Fibroblast of upper back skin (primary cell): ENCODE data around the gene NUDT17.
"Not testable (repeated sequence)": the region's sequence is repeated elsewhere in the genome, so short reads cannot be mapped to it uniquely, and the experiment has no call there.

ENCODE experiments used
- DNase-seq: peaks from one replicate; pipeline ENCODE4 v3.0.0-alpha.2; 2013

Gene NUDT17, protein sequence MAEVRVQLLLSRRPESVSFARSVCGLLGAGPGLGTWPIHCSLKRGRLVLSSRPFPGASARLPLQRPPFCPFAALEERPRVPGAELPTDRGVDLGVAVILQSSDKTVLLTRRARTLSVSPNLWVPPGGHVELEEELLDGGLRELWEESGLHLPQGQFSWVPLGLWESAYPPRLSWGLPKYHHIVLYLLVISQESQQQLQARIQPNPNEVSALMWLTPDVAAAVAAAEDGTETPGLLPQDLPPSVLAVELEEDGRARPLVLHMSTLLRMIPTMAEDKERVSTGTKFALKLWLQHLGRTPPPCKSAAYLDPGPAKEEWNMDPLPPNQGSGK

DNA sequence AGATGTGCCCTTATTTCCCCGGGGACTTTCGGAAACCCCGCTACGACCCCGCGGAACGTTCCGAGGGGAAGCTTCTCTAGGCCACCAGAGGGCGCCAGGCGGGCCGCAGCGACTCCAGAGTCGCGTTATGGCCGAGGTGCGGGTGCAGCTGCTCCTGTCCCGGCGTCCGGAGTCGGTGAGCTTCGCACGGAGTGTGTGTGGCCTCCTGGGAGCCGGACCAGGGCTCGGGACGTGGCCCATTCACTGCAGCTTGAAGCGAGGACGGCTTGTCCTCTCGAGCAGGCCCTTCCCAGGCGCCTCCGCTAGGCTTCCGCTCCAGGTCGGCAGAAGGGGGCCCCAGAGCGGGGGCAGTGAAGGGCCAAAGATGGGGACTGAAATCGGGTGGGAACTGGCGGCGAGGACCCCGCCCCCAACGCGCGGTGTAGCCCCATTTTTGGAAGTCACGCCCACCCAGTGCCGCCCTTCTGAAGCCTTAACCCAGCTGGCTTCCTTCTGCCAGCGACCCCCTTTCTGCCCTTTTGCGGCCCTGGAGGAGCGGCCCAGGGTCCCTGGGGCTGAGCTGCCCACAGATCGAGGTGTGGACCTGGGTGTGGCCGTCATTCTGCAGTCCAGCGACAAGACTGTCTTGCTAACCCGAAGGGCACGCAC, at the start of gene NUDT17:
Gene NUDT17 (plus strand): TSS at position 117 of the 648 bp plus-strand sequence. CDS start 11 bp downstream, at position 128.
- peak; percentile 72 for DNase-seq

DNA sequence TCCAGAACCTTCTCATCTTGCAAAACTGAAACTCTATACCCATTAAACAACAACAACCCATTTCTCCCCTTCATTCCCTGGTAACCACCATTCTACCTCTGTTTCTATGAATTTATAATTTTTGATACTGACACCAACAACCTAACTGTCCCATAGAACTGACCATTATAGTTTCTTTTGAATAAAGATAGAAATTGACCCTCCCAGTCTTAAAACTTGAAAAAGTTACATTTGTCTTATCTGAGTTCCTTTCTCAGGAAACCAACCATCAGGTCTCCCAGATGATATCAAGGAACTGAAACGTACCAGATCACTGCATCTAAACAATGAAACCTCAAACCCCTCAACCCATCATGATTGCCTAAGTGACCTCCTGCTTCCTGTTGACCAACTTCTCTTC, 48.7 kb upstream of the NUDT17 start:
- no peak for DNase-seq

DNA sequence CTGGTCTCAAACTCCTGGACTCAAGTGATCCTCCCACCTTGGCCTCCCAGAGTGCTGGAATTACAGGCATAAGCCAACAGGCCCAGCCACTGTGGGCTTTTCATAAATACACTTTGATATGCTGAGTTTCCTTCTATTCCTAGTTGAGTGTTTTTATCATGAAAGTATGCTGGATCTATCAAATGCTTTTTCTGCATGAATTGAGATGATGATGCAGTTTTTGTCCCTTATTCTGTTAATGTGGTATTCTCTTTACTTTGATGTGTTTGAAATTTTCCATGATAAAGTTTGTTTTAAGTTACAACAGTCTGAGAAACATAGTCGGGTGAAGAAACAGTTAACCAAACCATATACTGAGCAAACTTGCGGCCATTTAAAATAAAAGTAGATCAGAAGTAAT, 45.6 kb upstream of the NUDT17 start:
- no peak for DNase-seq

DNA sequence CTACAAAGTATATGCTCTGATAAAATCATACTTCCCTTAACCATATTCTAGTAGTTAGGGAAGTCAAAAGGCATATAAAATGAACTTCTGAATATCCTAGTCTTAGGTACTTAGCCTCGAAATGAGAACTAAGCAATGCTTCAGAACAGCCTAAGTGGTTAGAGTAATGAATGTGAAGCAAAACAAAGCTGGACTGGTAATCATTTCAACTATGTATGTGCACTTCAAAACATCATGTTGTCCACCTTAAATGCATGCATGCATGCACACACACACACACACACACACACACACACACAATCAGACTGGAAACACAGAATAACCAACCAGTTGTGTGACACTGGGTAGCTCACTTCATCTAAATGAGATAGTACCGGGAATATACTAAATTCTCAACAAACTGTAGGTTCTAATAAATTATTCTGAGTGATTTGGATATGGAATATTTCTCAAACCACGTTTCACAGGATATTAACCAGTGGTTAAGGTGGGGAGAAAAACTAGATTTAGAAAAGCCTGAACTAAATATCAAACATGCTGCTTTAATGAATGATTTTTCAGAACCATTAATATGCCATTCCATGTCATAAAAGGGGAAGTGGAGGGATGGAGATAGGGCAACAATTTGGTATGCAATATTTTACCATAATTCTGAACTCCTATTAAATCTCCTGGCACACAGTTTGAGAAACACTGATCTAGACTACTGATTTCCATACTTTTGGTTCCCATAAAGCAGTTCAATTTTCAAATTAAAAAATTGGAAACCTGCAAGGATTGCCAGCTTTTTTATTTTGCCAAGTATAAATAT, 41.0 kb upstream of the NUDT17 start:
- DNase-seq, result no peak

DNA sequence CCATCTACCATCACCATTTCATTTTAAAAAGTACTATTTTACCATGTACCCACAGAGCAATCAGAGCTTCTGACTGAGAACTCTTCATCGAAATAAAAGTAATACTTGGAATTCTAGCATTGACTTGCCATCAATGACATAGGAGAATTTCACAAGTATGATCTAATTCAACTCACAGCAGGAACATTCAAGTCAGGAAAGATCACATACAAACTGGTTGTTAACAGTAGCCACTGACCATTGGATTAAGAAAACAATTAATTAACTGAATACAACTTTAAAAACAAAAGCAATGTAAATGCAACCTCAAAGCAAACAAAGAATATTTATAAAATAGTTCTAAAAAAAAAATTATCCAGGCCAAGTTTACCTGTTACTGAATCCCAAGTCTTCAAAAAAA, 40.4 kb upstream of the NUDT17 start:
- DNase-seq, result peak; percentile 27

DNA sequence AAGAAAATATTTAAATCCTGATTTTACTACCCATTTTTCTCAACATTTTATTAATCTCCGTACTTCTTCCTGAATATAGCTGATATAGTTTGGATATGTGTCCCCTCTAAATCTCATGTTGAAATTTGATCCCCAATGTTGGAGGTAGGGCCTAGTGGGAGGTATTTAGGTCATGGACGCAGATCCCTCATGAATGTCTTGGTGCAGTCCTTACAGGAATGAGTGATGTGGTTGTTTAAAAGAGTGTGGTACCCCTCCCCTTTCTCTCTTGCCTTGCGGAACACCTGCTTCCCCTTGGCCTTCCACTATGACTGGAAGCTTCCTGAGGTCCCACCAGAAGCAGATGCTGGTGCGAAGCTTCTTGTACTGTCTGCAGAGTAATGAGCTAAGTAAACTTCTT, 39.0 kb upstream of the NUDT17 start:
- no peak for DNase-seq

DNA sequence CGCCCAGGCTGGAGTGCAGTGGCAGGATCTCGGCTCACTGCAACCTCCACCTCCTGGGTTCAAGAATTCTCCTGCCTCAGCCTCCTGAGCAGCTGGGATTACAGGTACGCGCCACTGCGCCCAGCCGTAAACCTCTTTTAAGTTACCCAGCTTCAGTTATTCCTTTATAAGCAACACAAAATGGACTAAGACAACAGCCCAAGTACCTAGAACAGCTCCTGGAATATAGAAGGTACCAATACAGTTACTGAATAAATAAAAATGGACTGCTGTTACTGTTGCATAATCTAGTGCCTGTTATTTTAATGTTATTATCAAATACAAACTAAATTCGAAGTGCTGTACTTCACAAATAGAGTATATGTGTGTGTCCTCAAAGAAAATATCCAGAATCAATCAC, 38.6 kb upstream of the NUDT17 start:
- DNase-seq, result no peak

DNA sequence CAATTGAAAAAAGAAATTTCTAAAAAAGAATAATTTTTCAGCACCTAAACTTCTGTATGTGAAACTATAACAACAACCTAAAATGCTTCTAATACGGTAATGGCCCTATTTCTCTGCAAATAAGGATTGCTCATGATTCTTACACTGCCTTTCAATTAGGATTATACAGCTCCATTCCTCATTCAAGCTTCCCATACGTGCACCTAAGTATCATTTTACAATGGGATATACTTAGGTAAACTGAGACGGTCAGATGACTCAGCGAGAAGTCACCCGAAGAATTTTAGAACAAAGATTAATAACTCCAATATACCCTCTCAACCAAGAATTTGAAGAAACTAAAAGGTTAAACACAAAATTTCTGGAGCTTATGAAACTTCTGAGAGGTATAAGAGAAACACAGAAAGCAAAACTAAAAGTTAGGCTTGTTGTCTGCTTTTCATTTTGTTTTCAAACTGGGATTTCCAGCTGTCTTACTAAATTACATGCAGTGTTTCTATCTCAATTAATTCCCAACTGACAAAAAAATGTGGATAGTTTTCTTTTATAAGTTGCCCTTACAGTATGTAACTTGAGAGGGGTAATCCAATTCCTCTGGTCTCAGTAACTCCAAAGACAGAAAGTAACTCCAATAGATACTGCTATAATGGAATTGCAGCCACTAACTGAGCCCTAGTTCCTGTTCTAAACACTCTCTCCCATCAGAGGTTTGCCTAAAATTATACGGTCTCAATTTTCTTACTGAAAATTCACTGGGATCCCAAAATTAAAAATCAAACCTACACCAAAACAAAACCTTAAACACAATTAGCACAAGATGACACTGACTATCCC, 32.2 kb upstream of the NUDT17 start:
- DNase-seq, result not testable (repeated sequence)

DNA sequence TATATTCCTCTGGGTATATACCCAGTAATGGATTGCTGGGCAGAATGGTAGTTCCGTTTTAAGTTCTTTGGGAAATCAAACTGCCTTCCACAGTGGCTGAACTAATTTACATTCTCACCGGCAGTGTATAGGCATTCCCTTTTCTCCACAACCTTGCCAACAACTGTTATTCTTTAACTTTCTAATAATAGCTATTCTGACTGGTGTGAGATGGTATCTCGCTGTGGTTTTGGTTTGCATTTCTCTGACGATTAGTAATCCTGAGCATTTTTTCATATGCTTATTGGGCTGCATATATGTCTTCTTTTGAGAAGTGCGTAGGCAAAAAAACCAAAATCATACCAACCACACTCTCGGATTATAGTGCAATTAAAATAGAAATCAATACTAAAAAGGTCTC, 27.3 kb upstream of the NUDT17 start:
- DNase-seq, result peak; percentile 78

DNA sequence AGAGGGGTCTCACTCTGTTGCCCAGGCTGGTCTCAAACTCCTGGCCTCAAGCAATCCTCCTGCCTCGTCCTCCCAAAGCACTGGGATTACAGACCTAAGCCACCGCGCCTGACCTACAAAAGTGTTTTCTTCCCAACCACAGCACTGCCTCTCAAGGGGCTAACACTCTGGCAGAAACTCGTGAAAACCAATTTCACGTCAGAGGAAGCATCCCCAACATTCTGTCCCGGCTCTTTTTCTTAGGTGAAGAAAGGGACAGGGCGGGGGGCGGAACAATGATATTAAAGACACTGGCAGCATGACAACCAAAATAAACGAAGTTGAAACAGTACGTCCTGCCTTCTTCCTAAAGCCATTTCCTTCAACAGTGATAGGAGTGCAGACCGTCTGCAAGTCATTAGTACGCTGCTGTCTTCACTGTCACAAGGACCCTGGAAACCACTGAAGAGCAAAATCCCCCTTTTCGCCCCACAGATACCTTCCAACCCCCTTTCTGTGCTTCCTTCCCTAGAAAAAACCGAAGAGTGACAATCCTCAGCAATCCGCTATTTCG, 22.6 kb upstream of the NUDT17 start:
- not testable (repeated sequence) for DNase-seq

DNA sequence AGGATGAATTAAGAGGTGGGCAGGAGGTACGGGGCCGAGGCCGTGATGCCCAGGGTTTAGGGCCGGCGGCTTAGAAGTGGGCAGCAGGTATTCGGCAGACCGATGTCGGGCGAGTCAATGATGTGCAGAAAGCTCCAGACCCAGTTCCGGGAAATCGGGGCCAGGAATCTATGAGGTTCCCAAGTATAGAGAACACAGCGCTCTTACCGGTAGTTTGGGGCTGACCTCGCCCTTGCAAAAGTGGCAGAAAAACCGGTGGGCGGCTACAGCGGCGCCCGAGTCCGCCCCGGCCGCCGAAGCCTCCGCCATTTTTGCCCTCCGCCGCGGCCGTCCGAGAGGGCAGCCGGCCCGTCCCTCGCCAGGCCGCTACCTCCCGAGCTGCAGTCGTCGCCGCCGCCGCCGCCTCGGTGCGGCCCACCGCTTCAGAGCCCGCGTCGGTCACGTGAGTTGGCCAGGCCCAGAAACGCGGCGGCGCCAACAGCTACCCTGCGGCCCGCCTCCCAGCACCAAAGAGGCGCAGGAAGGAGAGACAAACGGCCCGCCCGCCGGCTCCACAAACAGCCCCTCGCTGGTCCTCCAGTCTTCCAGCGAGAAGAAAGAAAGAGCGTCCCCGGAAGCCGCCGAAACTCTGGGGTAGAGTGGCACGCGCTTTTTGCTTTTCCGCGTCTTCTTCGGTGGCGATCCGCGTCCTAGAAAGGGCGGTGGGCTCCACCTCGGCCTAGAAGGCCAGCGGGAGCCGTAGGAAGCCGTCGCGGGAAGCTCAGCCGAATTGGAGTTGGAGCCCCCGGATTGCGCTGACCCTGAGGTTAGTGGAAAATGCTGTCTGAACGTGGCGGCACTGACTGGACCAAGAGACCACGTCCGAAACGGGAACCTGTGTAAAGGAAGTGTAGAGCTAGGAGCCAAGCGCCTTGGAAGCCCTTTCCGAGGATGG, 21.6 kb upstream of the NUDT17 start, which contains the start of the genes POLR3C and RNF115:
Gene POLR3C (plus strand): TSS at position 636 of the 934 bp plus-strand sequence. CDS start 1,577 bp downstream, outside the sequence.
Gene RNF115 (minus strand): TSS at position 531 of the 934 bp plus-strand sequence. CDS start 222 bp downstream, at position 309.
- DNase-seq, result peak; percentile 91

DNA sequence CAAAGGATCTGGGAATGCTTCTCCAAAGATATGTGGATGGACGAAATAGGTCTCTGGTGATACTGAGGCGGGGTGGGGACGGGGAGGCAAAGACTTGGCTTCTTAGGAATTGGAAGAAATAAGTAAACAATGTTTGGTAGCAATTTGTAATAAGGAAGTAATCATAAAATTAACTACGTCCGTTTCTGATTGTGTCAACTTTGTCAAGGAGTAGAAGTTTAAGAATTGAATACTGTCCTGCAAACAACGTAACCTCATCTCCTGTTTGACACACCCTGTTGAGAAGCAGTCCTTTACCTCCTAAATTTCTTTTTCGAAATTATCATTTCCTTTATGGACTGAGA, 21.0 kb upstream of the NUDT17 start:
- DNase-seq, result no peak

DNA sequence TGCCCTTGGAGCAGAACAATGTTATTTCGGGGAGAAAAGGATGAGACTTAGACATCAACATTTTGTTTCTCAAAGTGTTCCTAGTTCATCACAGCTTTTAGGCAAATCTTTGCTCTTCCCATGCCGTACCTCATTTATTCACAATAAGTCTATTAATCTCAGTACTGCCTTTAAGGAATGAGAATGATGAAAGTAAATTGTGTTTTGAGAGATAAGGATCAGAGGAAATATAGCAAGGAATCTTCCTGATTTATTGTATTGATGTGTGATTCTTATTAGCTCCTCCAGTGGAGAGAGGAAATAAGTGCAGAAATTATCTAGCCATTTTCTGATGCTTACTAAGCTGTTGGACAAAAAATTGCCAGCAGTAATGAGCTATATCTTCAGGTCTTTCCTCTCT, 19.4 kb upstream of the NUDT17 start:
- no peak for DNase-seq

DNA sequence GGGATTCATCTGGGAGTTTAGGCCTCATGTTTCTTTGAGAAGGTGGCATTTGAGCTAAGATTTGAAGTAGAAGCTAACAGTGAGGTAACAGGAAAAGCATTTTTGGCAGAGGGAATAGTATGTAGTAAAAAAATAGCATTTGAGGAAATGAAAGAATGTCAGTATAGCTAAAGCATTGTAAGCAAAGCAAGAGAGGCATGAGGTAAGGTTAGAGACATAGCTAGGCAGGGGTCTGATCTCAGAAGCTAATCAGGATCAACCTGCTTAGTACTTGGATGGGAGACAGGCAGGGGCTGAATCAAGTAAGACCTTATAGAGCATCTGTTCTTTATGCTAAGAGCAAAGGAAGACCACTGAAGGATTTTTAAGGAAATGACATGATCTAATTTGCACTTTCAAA, 17.5 kb upstream of the NUDT17 start:
- no peak for DNase-seq

DNA sequence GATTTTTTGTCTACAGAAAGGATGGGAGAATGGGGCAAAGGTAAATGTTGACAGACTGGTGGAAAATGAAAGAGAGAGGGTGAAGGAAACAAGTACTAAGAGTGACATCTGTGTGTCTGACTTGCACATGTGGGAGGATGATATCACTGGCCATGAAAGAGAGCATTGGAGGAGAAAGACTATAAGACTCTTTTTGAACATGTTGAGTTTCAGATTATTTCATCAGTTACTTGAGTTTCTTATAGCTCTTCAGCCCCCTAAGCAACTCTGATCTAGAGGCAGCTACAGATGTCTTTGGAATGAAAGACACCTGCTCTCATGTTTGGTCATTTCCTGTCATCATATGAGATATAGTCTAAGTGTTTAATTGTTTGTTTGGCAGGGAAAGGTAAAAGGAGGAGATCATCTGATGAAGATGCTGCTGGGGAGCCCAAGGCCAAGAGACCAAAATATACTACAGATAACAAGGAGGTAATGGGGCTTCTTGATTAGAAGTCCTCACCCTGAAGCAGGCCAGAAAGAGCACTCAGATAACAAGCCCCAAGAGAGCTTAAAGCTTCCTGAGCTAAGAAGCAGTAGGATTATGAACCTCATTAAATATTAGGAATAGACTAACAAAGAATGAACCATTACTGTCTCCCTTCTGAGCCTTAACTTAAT, 16.9 kb upstream of the NUDT17 start:
- DNase-seq, result peak; percentile 17

DNA sequence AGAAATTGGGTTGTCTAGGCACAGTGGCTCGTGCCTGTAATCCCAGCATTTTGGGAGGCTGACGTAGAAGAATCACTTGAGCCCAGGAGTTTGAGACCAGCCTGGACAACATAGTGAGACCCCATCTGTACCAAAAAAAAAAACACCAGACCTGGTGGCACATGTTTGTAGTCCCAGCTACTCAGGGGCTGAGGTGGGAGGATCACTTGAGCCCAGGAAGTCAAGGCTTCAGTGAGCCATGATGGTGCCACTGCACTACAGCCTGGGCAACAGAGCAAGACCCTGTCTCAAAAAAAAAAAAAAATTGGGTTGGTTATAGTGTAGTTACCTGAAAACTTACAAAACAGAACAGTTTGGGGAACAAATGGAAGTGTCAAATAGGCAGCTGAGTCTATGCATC, 14.6 kb upstream of the NUDT17 start:
- DNase-seq, result not testable (repeated sequence)

DNA sequence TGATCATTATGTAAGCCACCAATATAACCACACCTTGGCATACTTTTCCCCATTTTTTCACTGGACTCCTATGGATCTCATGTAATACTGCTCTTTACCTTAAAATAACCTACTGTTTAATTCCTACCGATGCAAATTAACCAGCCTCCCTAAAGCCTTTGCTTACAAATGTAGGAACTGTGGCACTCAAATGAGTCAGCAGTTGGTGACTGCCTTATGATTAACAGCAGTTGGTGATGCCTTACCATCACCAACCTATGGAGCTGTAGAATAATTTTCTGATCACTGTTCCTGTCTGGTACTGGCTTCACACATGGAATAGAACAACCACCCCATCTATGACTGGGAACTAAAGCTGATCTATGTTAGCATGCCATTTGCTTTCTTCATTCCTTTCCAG, 7.8 kb upstream of the NUDT17 start:
- DNase-seq, result no peak

DNA sequence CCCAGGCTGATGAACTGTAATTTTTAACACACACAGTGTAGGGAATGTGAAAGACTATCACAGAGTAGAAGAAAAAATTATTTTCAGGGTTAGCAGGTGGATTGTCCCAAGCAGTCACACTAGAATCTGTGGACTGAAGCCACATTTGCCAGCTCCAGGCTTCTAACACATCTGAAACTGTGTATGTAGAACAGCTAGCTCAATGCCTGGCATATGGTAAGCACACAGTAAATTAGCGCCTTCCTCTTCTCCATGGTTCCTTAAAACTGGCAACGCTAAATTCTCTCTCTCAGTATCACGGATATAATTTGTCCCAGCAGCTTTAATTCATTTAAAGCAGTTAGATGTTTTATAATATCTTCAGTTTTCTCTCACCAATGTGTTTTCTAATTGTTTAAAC, 2.4 kb upstream of the NUDT17 start:
- DNase-seq, result no peak

DNA sequence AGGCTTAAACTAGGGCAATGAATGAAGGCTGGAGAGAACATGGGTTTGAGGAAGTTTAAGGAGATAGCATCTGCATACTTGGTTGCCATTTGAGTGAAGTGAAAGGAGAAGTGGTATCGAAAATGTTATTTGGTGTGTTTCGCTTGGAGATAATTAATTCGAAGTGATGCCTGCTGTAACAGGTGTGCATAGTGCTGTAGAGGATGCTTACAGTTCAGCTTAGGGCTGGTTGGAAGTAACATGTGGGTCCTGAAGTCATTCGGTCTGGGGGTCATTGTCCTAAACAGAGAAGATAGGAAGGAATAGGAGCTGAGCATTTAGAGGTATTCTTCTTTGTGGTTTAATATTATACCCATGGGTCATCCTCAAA, 301 bp upstream of the NUDT17 start:
- DNase-seq, result no peak

DNA sequence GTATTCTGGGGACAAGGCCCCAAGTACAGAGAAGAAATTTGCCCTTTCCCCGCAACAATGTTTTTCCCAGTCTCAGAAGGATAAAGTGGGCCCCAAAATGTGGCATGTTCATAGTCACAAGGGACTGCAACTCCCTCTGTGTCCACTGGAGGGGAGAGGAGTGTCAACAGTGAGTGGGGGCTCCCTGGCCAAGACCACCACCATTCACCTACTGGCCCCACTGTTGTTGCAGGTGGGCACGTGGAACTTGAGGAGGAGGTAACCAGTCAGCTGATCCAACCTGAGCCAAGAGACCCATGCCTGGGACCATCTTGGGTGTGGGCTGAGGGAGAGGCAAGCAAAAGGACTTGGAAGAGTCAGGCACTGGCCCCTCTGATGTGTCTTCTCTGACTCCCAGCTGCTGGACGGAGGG, 777 bp downstream of the NUDT17 start:
- peak; percentile 24 for DNase-seq

DNA sequence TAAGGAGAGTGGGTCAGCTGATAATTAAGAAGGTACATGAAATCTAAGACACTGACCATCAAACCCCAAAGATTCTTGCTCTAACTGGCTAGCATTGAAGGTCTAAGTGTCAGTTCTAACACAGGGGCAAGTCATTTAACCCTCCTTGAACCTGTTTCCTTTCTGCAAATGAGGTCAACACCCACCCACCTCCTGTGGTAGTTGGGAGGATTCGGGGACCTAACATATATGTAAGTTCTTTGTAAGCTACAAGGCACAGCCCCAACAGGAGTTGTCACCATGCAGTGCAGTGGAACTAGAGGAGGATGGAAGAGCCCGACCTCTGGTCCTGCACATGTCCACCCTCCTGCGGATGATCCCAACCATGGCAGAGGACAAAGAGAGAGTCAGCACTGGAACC, 2.4 kb downstream of the NUDT17 start:
- DNase-seq, result no peak
